AG09309 (cell line): Measurements from ENCODE around the gene ATPAF1.
A peak's percentile ranks its signal among the peaks of the same experiment; 100 is the strongest.

Source experiments
- DNase-seq: peaks from one replicate; pipeline ENCODE4 v3.0.0-alpha.2; 2010; ENCODE audit warnings: low read depth
- H3K4me3 ChIP-seq: 2 replicates; pipeline ENCODE4 v1.5.1; 2011; ENCODE audit warnings: mild to moderate bottlenecking, low read depth, low read length, moderate library complexity; ENCODE audit not compliant: control insufficient read depth
- CTCF ChIP-seq: IDR thresholded peaks from 2 replicates; pipeline ENCODE4 v1.5.1; 2011; ENCODE audit warnings: mild to moderate bottlenecking, low read depth, low read length, inconsistent platforms; ENCODE audit not compliant: insufficient read depth, control insufficient read depth; ENCODE audit errors: missing control alignments

The ATPAF1 gene

GRCh38 chr1:46603481-46603857 lies 64.7 kb downstream of the ATPAF1 start:
- no peak for DNase-seq
- no peak for TF ChIP-seq CTCF
- peak overlapping the region; percentile 99 for H3K4me3 ChIP-seq

DNA sequence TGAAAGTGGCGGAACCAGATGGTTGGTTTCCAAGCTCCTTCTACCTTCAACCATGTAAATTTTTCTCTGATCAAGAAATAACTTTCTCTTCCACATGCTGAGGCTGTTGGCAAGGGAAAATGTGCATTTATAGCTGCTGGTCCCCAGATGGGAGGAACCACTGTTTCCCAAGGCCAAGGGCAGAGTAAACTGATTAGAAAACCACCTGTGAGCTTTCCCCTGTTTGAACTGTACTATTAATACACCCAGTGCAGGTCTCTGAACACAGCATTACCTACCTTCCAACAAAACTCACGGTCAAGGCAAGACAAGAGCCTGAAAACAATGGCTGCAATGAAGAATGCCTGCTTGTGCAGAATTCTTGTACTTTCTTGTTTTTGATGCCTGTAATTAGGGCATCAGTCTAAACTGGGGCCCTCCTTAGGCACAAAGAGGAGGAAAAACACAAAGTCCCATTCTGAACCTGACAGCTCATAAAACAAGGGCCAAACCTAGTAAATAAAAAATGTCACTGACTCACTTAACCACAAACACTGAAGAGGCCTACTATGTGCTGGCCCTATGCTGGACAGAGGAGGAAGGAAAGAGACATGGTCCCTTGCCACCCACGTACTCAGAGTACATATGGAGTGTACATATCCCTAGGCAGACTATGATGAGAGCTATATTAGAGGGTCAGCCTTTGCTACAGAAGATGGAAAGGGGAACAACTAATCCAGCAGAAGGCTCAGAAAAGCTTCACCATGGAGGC lies 66.7 kb downstream of the ATPAF1 start:
- TF ChIP-seq CTCF: no peak
- DNase-seq: no peak
- no peak overlapping the region for H3K4me3 ChIP-seq

DNA sequence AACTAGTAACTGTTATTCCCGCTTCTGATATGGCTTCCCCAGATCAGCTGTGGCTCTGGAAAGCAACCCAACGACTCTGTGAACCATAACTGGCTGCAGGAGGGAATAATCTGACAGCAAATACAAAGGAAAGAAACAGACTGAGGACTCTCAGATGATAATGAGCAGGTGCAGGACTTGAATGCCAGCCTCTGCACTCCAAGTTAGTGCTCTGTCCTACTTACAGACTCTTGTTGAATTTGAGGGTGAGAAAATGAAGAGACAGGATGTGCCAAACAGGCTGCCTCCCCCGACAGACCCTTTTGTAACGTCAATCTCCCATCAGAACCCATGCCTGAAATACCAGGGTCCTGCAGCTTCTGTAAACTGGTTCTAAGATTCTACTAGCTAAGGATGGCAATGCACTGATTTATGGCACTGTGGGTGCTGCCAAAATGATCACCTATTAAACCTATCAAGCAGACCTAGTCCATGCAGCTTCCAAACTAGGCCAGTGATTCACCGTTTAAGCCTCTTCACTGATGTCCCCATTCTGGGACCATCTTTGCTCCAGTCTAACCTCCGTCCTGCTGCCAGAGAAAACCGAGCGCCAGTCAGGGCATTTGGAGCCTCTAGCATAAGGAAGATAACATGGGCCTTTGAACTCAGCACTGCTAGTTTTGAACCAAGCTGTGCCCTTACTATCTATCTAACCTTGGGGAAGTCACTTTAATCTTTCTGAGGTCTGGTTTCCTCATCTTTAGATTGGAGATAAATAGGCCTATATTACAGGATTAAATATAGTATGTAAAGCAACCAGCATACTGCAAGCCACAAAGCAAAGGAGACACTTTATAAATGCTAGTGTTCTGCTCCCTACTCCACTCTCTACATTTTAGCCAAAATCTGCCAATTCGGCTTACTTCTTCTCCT lies 68.8 kb downstream of the ATPAF1 start:
- no peak overlapping the region for H3K4me3 ChIP-seq
- TF ChIP-seq CTCF: no peak
- DNase-seq: no peak

- no peak for DNase-seq
- no peak overlapping the region for H3K4me3 ChIP-seq
- no peak for TF ChIP-seq CTCF
These were observed 71.3 kb downstream of the ATPAF1 start for GRCh38 chr1:46596846-46597245.

- TF ChIP-seq CTCF: no peak
- no peak overlapping the region for H3K4me3 ChIP-seq
- no peak for DNase-seq
These were observed 72.1 kb downstream of the ATPAF1 start for GRCh38 chr1:46596036-46596435.

- no peak for DNase-seq
- TF ChIP-seq CTCF: no peak
- H3K4me3 ChIP-seq: no peak overlapping the region
These were observed 73.0 kb downstream of the ATPAF1 start for GRCh38 chr1:46595127-46595526.
